GM21529 (cell line): ENCODE measurements around the gene CSNK1E.
"Not testable (repeated sequence)": the region's sequence is repeated elsewhere in the genome, so short reads cannot be mapped to it uniquely, and the experiment has no call there.

Experiments used
- ATAC-seq: cut with Tn5 transposase; IDR thresholded peaks from one replicate; pipeline ENCODE4 v1.9.1; 2021; ENCODE audit not compliant: unreplicated experiment

The CSNK1E gene

GRCh38 chr22:38317122-38317994, at the start of gene CSNK1E:
Gene CSNK1E (minus strand): TSS chr22:38317433. CDS start chr22:38314157, 3,276 bp downstream.
- ATAC-seq: no peak

GRCh38 chr22:38365829-38366228, 48.6 kb upstream of the CSNK1E start:
- not testable (repeated sequence) for ATAC-seq

GRCh38 chr22:38365174-38365573, 47.9 kb upstream of the CSNK1E start:
- ATAC-seq: not testable (repeated sequence)

- not testable (repeated sequence) for ATAC-seq
These were observed 43.3 kb upstream of the CSNK1E start for GRCh38 chr22:38360560-38360959.

- ATAC-seq: not testable (repeated sequence)
These were observed 42.6 kb upstream of the CSNK1E start for GRCh38 chr22:38359817-38360216.

- ATAC-seq: not testable (repeated sequence)
These were observed 40.7 kb upstream of the CSNK1E start for GRCh38 chr22:38357971-38358370.

GRCh38 chr22:38355275-38355674, 38.0 kb upstream of the CSNK1E start:
- ATAC-seq: no peak

- no peak for ATAC-seq
These were observed 36.5 kb upstream of the CSNK1E start for GRCh38 chr22:38353701-38354100.

- ATAC-seq: no peak
These were observed 36.0 kb upstream of the CSNK1E start for GRCh38 chr22:38353142-38353629.

GRCh38 chr22:38352436-38352835, 35.2 kb upstream of the CSNK1E start:
- no peak for ATAC-seq

GRCh38 chr22:38350444-38351359, 33.5 kb upstream of the CSNK1E start:
- no peak for ATAC-seq

GRCh38 chr22:38348751-38349496, 31.7 kb upstream of the CSNK1E start:
- no peak for ATAC-seq

GRCh38 chr22:38347944-38348750, 30.9 kb upstream of the CSNK1E start:
- ATAC-seq: no peak

- ATAC-seq: no peak
These were observed 30.1 kb upstream of the CSNK1E start for GRCh38 chr22:38347181-38347943.

GRCh38 chr22:38346506-38346905, 29.3 kb upstream of the CSNK1E start:
- no peak for ATAC-seq

- ATAC-seq: no peak
These were observed 28.5 kb upstream of the CSNK1E start for GRCh38 chr22:38345782-38346181.

- ATAC-seq: not testable (repeated sequence)
These were observed 22.7 kb upstream of the CSNK1E start for GRCh38 chr22:38339893-38340292.

GRCh38 chr22:38338772-38339379, 21.6 kb upstream of the CSNK1E start:
- no peak for ATAC-seq

- no peak for ATAC-seq
These were observed 19.5 kb upstream of the CSNK1E start for GRCh38 chr22:38336699-38337098.
